ENCODE data around the gene RAB30. TPM values are rescaled to one million over a fixed set of nuclear protein-coding genes. Genes with fewer than 3 reads are reported as not detected.

The RAB30 gene
- total RNA-seq, 4 donors from 2014 or later, result 12.4 to 113 (median 48.4) TPM

GRCh38 chr11:83051760-83052671 is 19.7 kb downstream of the RAB30 start:
- Histone ChIP-seq H3K4me1 (no peaks in the 10 kb centered on the region), H3K27me3 (no peaks in the 10 kb centered on the region), H3K4me3 (no peak overlapping the region), H3K36me3 (no peaks in the 10 kb centered on the region), H3K27ac (peak overlapping the region; percentile 14 to 40), H3K9me3 (no peaks in the 10 kb centered on the region)
- DNase-seq, result no peak
- intact Hi-C loops (cut with DNase I; ENCODE audit: low total_unique reads), result no loop called here
- TF ChIP-seq CTCF (IDR thresholded peaks at IDR 0.05) (no peak), POLR2A (IDR thresholded peaks at IDR 0.05) (no peak)

- H3K27ac ChIP-seq, result peak overlapping the region; percentile 41 to 72
- no peak for DNase-seq
- no peaks in the 10 kb centered on the region for H3K36me3 ChIP-seq
- no peaks in the 10 kb centered on the region for H3K27me3 ChIP-seq
- no peaks in the 10 kb centered on the region for H3K9me3 ChIP-seq
- no peak for TF ChIP-seq POLR2A (IDR thresholded peaks at IDR 0.05)
- TF ChIP-seq CTCF (IDR thresholded peaks at IDR 0.05), result no peak
- intact Hi-C loops (cut with DNase I; ENCODE audit: low total_unique reads), result no loop called here
- H3K4me1 ChIP-seq, result no peaks in the 10 kb centered on the region
- no peak overlapping the region for H3K4me3 ChIP-seq
These were observed 24.0 kb downstream of the RAB30 start for GRCh38 chr11:83047515-83048225.

- no peak overlapping the region for H3K4me3 ChIP-seq
- DNase-seq, result no peak
- intact Hi-C loops (cut with DNase I; ENCODE audit: low total_unique reads), result no loop called here
- H3K9me3 ChIP-seq, result no peaks in the 10 kb centered on the region
- TF ChIP-seq CTCF (IDR thresholded peaks at IDR 0.05) (no peak), POLR2A (IDR thresholded peaks at IDR 0.05) (no peak)
- peak overlapping the region; percentile 13 to 72 for H3K27ac ChIP-seq
- no peaks in the 10 kb centered on the region for H3K4me1 ChIP-seq
- no peaks in the 10 kb centered on the region for H3K27me3 ChIP-seq
- H3K36me3 ChIP-seq, result no peaks in the 10 kb centered on the region
These were observed 25.0 kb downstream of the RAB30 start for GRCh38 chr11:83046621-83047172.

- intact Hi-C loops (cut with DNase I; ENCODE audit: low total_unique reads), result no loop called here
- Histone ChIP-seq H3K4me1 (no peaks in the 10 kb centered on the region), H3K27me3 (no peaks in the 10 kb centered on the region), H3K27ac (no peak overlapping the region), H3K4me3 (no peak overlapping the region), H3K36me3 (no peaks in the 10 kb centered on the region), H3K9me3 (no peaks in the 10 kb centered on the region)
- TF ChIP-seq CTCF (IDR thresholded peaks at IDR 0.05), result no peak
- TF ChIP-seq POLR2A (IDR thresholded peaks at IDR 0.05), result no peak
- DNase-seq, result no peak
These were observed 26.6 kb downstream of the RAB30 start for GRCh38 chr11:83044958-83045712.
